LNCAP (cell line): ENCODE data around the gene QTRT2.

ENCODE experiments used
- TF ChIP-seq, protein P1 (sequence below): fragments of 450-650 bp; IDR thresholded peaks from 2 replicates; pipeline ENCODE4 v1.5.1; 2017; ENCODE audit warnings: mild to moderate bottlenecking

The QTRT2 gene

DNA sequence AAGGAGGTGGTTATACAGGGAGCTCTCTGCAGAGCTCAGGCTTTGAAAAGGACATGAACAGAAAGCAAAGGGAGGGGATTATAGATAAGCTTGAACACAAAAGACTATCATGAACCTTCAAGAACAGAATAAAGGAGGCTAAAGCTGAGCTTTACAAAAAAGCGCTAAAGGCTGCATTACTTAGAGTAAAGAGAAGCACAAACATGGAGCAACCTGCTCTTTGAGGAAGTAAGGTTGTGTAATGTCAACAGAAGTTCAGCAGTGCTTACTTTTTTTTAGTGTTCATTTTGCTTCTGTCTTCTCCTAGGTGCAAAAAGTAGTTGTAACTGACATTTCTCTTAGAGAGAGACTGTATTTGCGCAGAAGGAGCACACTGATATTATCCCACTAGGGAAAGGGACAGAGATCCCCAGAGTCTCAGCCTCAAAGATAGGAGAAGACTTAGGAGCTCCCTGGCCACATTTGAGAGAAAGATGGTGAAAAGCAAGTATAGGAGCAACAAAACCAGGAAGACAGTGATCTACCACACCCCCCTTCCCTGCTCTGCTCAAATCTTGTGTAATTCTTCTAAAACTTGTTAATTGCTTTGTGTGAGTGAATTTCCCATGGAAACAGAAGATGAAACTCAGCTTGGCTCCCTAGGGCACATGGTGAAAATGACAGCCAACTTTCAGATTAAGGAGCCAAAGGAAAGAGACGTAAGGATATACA, 54.7 kb downstream of the QTRT2 start:
- TF ChIP-seq, protein P1, sequence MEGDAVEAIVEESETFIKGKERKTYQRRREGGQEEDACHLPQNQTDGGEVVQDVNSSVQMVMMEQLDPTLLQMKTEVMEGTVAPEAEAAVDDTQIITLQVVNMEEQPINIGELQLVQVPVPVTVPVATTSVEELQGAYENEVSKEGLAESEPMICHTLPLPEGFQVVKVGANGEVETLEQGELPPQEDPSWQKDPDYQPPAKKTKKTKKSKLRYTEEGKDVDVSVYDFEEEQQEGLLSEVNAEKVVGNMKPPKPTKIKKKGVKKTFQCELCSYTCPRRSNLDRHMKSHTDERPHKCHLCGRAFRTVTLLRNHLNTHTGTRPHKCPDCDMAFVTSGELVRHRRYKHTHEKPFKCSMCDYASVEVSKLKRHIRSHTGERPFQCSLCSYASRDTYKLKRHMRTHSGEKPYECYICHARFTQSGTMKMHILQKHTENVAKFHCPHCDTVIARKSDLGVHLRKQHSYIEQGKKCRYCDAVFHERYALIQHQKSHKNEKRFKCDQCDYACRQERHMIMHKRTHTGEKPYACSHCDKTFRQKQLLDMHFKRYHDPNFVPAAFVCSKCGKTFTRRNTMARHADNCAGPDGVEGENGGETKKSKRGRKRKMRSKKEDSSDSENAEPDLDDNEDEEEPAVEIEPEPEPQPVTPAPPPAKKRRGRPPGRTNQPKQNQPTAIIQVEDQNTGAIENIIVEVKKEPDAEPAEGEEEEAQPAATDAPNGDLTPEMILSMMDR: no peak

DNA sequence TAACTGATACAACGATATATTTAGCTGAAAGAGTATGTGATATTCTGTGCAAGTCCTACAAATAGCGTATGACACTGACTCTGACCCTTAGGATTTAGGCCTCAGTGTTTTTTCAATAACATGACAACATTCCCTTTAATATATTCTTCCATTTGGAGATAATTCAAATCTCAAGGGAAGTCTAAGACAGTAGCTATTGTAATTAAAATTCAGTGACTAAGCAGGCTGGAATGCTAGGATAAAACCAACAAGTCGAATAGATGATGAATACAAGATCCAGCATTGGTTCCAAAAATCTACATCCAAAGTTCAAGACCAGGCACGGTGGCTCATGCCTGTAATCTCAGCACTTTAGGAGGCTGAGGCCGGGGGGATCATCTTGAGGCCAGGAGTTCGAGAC, 56.2 kb downstream of the QTRT2 start:
- TF ChIP-seq, protein P1: no peak

DNA sequence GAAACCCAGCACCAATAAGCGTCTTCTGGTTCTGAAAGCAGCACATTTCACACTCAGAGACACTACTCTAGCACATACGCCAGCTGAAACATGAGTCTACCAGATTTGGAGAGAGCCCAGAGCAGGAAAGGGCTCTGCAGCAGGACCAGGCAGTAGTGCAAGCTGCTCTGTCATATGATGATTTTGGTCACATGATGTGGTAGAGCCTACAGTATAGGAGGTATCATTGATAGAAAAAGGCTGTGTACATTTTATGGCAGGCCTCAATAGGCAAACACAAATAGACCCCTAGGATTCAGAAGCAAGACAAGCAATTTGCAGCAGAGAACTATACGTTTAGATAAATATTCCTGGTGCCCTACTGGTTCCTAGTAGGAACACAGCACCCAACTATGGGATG, 58.2 kb downstream of the QTRT2 start:
- TF ChIP-seq, protein P1: no peak

DNA sequence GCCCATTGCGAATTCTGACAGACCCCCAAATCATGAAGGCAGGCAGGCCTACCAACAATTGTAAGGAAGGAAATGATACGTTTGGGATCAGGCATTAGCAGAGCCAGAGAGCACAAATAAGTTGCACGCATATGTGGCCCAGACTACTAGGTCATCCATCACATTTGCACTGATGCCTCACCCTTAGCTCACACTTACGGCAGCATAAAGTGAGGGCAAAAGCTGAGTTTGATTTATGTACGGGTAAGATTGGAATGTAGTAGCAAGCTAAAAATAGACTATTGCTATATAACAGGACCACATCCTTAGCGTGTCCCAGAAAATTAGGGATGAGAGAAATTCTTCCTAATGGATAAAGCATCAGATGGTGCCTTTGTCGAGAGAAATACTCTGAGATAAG, 58.6 kb downstream of the QTRT2 start:
- TF ChIP-seq, protein P1: no peak

DNA sequence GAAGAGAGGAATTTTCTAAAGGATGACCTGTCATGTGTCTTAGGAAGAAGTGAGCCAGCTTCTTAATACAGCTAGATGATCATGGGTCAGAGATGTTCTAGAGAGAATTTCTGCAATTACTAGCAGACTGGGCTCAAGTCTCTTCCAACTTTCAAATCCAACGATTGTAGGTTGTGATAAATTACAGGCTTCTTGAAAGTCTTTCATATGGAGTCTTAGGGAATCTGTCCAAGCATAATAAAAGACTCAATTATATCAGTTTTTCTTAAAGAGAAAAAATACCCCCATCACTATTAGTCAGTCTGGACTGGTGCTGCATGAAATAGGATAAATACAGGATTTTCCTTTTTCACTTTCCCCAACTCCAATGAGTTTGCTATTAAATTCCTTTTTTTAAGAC, 63.2 kb downstream of the QTRT2 start:
- TF ChIP-seq, protein P1: no peak

DNA sequence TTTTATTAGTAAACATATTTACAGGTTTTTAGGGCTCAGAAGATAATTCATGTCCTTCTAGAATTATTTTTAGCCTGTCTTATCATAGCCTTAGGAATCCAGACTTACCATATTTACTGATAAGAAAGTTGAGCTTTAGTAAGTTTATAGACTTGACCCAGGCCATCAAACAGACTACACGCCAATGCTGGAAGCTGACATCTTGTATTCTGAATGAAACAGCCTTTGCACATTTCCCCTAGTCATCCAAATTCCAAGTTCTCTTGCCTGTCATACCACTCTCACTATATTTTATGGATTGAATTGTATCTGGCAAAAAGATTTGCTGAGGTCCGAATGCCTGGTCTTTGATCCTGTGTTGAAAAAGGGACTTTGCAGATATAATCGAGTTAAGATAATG, 63.7 kb downstream of the QTRT2 start:
- TF ChIP-seq, protein P1: no peak

DNA sequence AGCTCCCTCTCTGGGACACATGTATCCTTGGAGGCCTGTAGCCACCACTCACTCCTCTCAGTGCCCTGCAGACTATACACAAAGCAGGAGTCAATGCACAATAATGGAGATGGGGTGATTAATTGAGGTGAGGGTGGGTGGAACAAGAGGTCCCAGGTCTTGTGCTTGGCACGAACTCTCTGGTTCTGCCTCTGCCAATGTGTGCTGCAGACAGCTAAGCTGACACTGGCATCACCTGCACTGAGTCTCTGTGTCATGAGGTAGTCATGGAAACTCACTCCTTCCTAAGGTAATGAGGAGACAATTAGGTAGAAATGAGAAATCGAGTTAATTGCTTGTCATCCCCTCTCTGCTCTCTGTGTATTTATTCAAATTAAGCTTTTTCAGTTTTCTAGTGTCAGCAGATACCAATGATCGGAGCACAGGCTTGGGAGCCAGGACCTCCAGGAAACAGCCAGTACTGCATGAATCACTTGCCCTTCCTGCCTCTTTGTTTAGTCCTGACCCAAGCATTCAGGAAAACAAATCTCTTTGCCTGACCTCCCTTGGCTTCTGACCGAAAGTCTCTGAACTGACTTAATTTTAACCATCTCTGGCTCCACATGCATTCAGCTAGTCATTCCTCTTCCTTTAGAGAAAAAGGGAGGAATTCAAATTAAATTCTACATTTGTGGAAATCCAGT, 65.6 kb downstream of the QTRT2 start:
- TF ChIP-seq, protein P1: no peak
